GM12878 (cell line): ENCODE measurements around the gene MINAR1. TPM values are rescaled to one million over a fixed set of nuclear protein-coding genes. Genes with fewer than 3 reads are reported as not detected.

ENCODE experiments used
- ATAC-seq: fragments of 200-7000 bp; cut with Tn5 transposase; 3 replicates; pipeline ENCODE4 v1.9.1; 2020; ENCODE audit warnings: mild to moderate bottlenecking, moderate library complexity
- BruUV-seq: library from RNA; stranded (reverse); fragments of 400-500 nt; replicated peaks from 2 replicates; lab custom pipeline; 2021; lab: Mats Ljungman, UMichigan
- CTCF ChIA-PET: fragments of 300-600 bp; sonication (Branson Sonifier 250); formaldehyde crosslinking; extraction: SDS; loops from one replicate; lab custom pipeline; 2021; ENCODE audit warnings: inconsistent platforms; lab: Yijun Ruan, JAX
- POLR2A ChIA-PET: fragments of 350-600 bp; formaldehyde crosslinking; extraction: SDS; loops from one replicate; lab custom pipeline; 2021; ENCODE audit warnings: inconsistent platforms; lab: Charles Lee
- RAD21 ChIA-PET: fragments of 300-600 bp; sonication (Branson Sonifier 250); formaldehyde crosslinking; loops from one replicate; lab custom pipeline; 2023; ENCODE audit warnings: antibody characterized with exemption; ENCODE audit not compliant: unreplicated experiment; lab: Charles Lee
- SMC1A ChIA-PET: fragments of 300-600 bp; sonication (Branson Sonifier 250); formaldehyde crosslinking; loops from one replicate; lab custom pipeline; 2023; ENCODE audit not compliant: unreplicated experiment, uncharacterized antibody; lab: Charles Lee
- DNase-seq: peaks from one replicate; pipeline ENCODE4 v3.0.0-alpha.2; 2011; ENCODE audit warnings: low read depth, low spot score
- FAIRE-seq: peaks from 3 replicates; lab custom pipeline; 2011; peaks lifted over from hg19 to GRCh38; lab: Jason Lieb, UNC
- H2AFZ ChIP-seq: 2 replicates; pipeline ENCODE4 v1.6.0; 2011; ENCODE audit warnings: low read depth, low read length, control low read depth; ENCODE audit not compliant: control insufficient read depth
- H3K27ac ChIP-seq: 2 replicates; pipeline ENCODE4 v1.5.1; 2011; ENCODE audit warnings: control low read depth; ENCODE audit not compliant: control insufficient read depth, insufficient read depth
- H3K27me3 ChIP-seq, 2 experiments: replicated peaks in 1 of 2; 2 replicates each; pipeline versions ENCODE4 v1.6.0 to v1.6.1; 2011; ENCODE audit warnings: low read length in 1 of 2; ENCODE audit not compliant: control insufficient read depth in 2 of 2, insufficient read depth in 2 of 2
- H3K36me3 ChIP-seq, 2 experiments: 2 replicates each; pipeline ENCODE4 v1.5.1; 2011; ENCODE audit warnings: low read length in 1 of 2; ENCODE audit not compliant: control insufficient read depth in 2 of 2, insufficient read depth in 2 of 2
- H3K4me1 ChIP-seq: 2 replicates; pipeline ENCODE4 v1.6.1; 2011; ENCODE audit warnings: mild to moderate bottlenecking, low read length, moderate library complexity, mixed read lengths; ENCODE audit not compliant: control insufficient read depth, insufficient read depth
- H3K4me2 ChIP-seq: 2 replicates; pipeline ENCODE4 v1.6.0; 2011; ENCODE audit warnings: control low read depth; ENCODE audit not compliant: control insufficient read depth, insufficient read depth
- H3K4me3 ChIP-seq: fragments of 200-600 bp; sonication (generic); 2 replicates; pipeline ENCODE4 v1.5.1; 2016
- H3K79me2 ChIP-seq: 2 replicates; pipeline ENCODE4 v1.6.0; 2011; ENCODE audit warnings: low read length; ENCODE audit not compliant: control insufficient read depth, insufficient read depth
- H3K9ac ChIP-seq: 2 replicates; pipeline ENCODE4 v1.8.0; 2011; ENCODE audit warnings: low read length, control low read depth, mixed read lengths; ENCODE audit not compliant: control insufficient read depth, insufficient read depth
- H3K9me3 ChIP-seq: replicated peaks from 3 replicates; pipeline ENCODE4 v1.5.1; 2011; ENCODE audit warnings: mild to moderate bottlenecking, low read length; ENCODE audit not compliant: control insufficient read depth, insufficient read depth
- H4K20me1 ChIP-seq: 2 replicates; pipeline ENCODE4 v1.6.0; 2011; ENCODE audit not compliant: control insufficient read depth, insufficient read depth
- CHD4 ChIP-seq: fragments of 200-600 bp; sonication (generic); IDR thresholded peaks from 2 replicates; pipeline ENCODE4 v1.6.1; 2016; ENCODE audit warnings: mild to moderate bottlenecking
- EGR1 ChIP-seq, 2 experiments: IDR thresholded peaks; 1 replicate in 1 of 2; 2 replicates in 1 of 2; pipeline ENCODE4 v1.6.1; 2011 to 2012; ENCODE audit warnings: low read depth in 2 of 2, low read length in 2 of 2, borderline replicate concordance in 1 of 2, mild to moderate bottlenecking in 1 of 2, moderate library complexity in 1 of 2
- EP300 ChIP-seq, 2 experiments: fragments of 150-350 bp in 1 of 2; IDR thresholded peaks; 2 replicates each; pipeline ENCODE4 v1.6.1; 2011 to 2012; ENCODE audit warnings: low read depth in 2 of 2, low read length in 2 of 2, borderline replicate concordance in 1 of 2, improper control_type of control experiment in 1 of 2, inconsistent platforms in 1 of 2; ENCODE audit not compliant: control insufficient read depth in 1 of 2
- FOS ChIP-seq: IDR thresholded peaks from 3 replicates; pipeline ENCODE4 v1.6.1; 2011; ENCODE audit warnings: borderline replicate concordance; ENCODE audit not compliant: insufficient read length; ENCODE audit errors: extremely low read depth
- KAT2A ChIP-seq: conservative IDR thresholded peaks from 2 replicates; pipeline ENCODE4 v1.6.1; 2011; ENCODE audit warnings: low read depth, low read length; ENCODE audit not compliant: control insufficient read depth
- MYB ChIP-seq: fragments of 150-350 bp; IDR thresholded peaks from 2 replicates; pipeline ENCODE4 v1.6.1; 2014; ENCODE audit warnings: mild to moderate bottlenecking, low read depth, low read length, borderline replicate concordance
- RCOR1 ChIP-seq: conservative IDR thresholded peaks from 2 replicates; pipeline ENCODE4 v1.6.1; 2012; ENCODE audit warnings: low read depth, low read length, improper control_type of control experiment
- RUNX3 ChIP-seq: IDR thresholded peaks from 2 replicates; pipeline ENCODE4 v1.6.1; 2012; ENCODE audit warnings: low read length, inconsistent platforms
- SMAD1 ChIP-seq: fragments of 450-650 bp; IDR thresholded peaks from 2 replicates; pipeline ENCODE4 v1.6.1; 2018; ENCODE audit warnings: mild to moderate bottlenecking, low read depth; ENCODE audit not compliant: partially characterized antibody
- SMC3 ChIP-seq: IDR thresholded peaks from 2 replicates; pipeline ENCODE4 v1.6.1; 2011; ENCODE audit warnings: low read length, improper control_type of control experiment, borderline replicate concordance
- SREBF1 ChIP-seq: IDR thresholded peaks from 2 replicates; pipeline ENCODE4 v1.6.1; 2012; ENCODE audit warnings: mild to moderate bottlenecking, low read length
- SREBF2 ChIP-seq: IDR thresholded peaks from 2 replicates; pipeline ENCODE4 v1.6.1; 2012; ENCODE audit warnings: mild to moderate bottlenecking, low read length
- WGBS: methylation state at CpG from one replicate; pipeline ENCODE4 v1.1.6; 2016; ENCODE audit warnings: low lambda C conversion rate; ENCODE audit not compliant: insufficient replicate concordance, insufficient coverage; ENCODE audit errors: missing lambda C conversion rate; 5-methylcytosine and 5-hydroxymethylcytosine counted together
- in situ Hi-C: fragments of 300-500 bp; cut with MboI; formaldehyde crosslinking; loops from 9 replicates; pipeline ENCODE4 v1.14.3; 2018; ENCODE audit warnings: mixed read lengths
- intact Hi-C: fragments of 100-400 bp; cut with micrococcal nuclease; formaldehyde crosslinking; loops from one replicate; pipeline ENCODE4 v1.14.2; 2022; ENCODE audit not compliant: unreplicated experiment
- polyA plus RNA-seq, 11 experiments: library from polyadenylated mRNA; depleted of rRNA in 4 of 11; unstranded in 6 of 11; stranded (reverse) in 5 of 11; fragments of >200 nt; fragmentation: Nextera tagmentation in 4 of 11; fragmentation: Illumina TruSeq in 1 of 11; extraction: Ambion mirVana in 4 of 11; extraction: Trizol in 1 of 11; gene quantifications; 1 replicate in 1 of 11; 2 replicates in 10 of 11; pipeline versions ENCODE4 v1.2.1 to v1.2.3, GENCODE V29; 2011 to 2016; ENCODE audit warnings: inconsistent platforms in 2 of 11, missing spikeins in 2 of 11, low read depth in 1 of 11
- total RNA-seq, 4 experiments: library from RNA; depleted of rRNA in 3 of 4; stranded (reverse); fragments of >200 nt in 3 of 4; fragmentation: Illumina TruSeq in 1 of 4; extraction: Trizol in 1 of 4; gene quantifications; 2 replicates each; pipeline versions ENCODE4 v1.2.1 to v1.2.3, GENCODE V29; 2013 to 2021
- TF ChIP-seq, protein P1 (sequence below): fragments of 450-650 bp; conservative IDR thresholded peaks from 2 replicates; pipeline ENCODE4 v1.6.1; 2017; ENCODE audit warnings: mild to moderate bottlenecking, moderate library complexity
- TF ChIP-seq, protein P2 (sequence below): fragments of 450-650 bp; IDR thresholded peaks from 2 replicates; pipeline ENCODE4 v1.6.1; 2018; ENCODE audit warnings: borderline replicate concordance, mild to moderate bottlenecking; ENCODE audit not compliant: partially characterized antibody
- TF ChIP-seq, protein P3 (sequence below), 3 experiments: IDR thresholded peaks in 2 of 3; conservative IDR thresholded peaks in 1 of 3; 2 replicates each; pipeline ENCODE4 v1.5.1; 2011; ENCODE audit warnings: low read depth in 3 of 3, low read length in 3 of 3, mild to moderate bottlenecking in 3 of 3, control low read depth in 2 of 3, moderate library complexity in 2 of 3, inconsistent platforms in 1 of 3, mixed read lengths in 1 of 3; ENCODE audit not compliant: control insufficient read depth in 2 of 3, insufficient read depth in 1 of 3; ENCODE audit errors: extremely low read depth in 1 of 3

Gene MINAR1
- total and polyA plus RNA-seq, 10 of the 15 experiments (the other 5 are each of a cell fraction or from before 2014, with no cell fraction given): 0.05 to 0.40 (median 0.24) TPM

DNA sequence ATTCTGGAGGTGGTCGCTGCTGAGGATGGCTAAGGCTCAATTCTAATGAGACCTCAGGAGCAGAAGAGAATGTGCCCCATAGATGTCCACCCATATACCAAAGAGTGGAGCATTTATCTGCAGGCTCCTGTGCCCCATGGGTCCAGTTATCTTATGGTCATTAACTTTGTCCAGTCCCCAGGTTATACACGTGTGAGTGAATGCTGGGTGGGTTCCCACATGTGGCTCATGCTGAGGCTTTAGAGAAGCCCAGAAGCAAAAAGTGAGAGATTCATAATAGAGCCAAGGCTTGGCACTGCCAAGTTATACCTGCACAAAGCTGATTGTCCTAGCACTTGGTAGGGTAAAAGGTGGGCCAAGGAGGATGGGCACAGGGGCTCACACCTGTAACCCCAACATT, 30.0 kb upstream of the MINAR1 start:
- in situ Hi-C loops (no loop called here), intact Hi-C loops (no loop called here)
- ATAC-seq: no peak
- Histone ChIP-seq H3K27me3 (no peaks in the 10 kb centered on the region), H3K36me3 (no peaks in the 10 kb centered on the region), H3K4me1 (no peaks in the 10 kb centered on the region), H4K20me1 (no peaks in the 10 kb centered on the region), H3K4me3 (no peak overlapping the region), H3K4me2 (no peak overlapping the region), H2AFZ (no peak overlapping the region), H3K79me2 (no peaks in the 10 kb centered on the region), H3K27ac (no peak overlapping the region), H3K9me3 (no peaks in the 10 kb centered on the region), H3K9ac (no peak overlapping the region)
- DNase-seq: no peak
- RAD21 ChIA-PET: no interaction called here
- CTCF ChIA-PET: no interaction called here
- SMC1A ChIA-PET: no interaction called here
- WGBS: 33% methylated on average over 2 of the region's 2 CpGs
- no peak for TF ChIP-seq SREBF2
- TF ChIP-seq SMC3: no peak
- no peak for TF ChIP-seq FOS
- TF ChIP-seq, protein P1, sequence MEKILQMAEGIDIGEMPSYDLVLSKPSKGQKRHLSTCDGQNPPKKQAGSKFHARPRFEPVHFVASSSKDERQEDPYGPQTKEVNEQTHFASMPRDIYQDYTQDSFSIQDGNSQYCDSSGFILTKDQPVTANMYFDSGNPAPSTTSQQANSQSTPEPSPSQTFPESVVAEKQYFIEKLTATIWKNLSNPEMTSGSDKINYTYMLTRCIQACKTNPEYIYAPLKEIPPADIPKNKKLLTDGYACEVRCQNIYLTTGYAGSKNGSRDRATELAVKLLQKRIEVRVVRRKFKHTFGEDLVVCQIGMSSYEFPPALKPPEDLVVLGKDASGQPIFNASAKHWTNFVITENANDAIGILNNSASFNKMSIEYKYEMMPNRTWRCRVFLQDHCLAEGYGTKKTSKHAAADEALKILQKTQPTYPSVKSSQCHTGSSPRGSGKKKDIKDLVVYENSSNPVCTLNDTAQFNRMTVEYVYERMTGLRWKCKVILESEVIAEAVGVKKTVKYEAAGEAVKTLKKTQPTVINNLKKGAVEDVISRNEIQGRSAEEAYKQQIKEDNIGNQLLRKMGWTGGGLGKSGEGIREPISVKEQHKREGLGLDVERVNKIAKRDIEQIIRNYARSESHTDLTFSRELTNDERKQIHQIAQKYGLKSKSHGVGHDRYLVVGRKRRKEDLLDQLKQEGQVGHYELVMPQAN: no peak
- TF ChIP-seq RCOR1: no peak
- no peak for TF ChIP-seq EGR1 (IDR thresholded peaks at IDR 0.05; ENCODE audit: borderline replicate concordance in 1 of 2, low read depth in 2 of 2, low read length in 2 of 2)
- TF ChIP-seq KAT2A: no peak
- no peak for TF ChIP-seq RUNX3
- no peak for TF ChIP-seq SMAD1
- TF ChIP-seq EP300 (IDR thresholded peaks at IDR 0.05; ENCODE audit: borderline replicate concordance in 1 of 2, control insufficient read depth in 1 of 2, low read depth in 2 of 2, low read length in 2 of 2): no peak
- no peak for TF ChIP-seq SREBF1
- TF ChIP-seq, protein P2, sequence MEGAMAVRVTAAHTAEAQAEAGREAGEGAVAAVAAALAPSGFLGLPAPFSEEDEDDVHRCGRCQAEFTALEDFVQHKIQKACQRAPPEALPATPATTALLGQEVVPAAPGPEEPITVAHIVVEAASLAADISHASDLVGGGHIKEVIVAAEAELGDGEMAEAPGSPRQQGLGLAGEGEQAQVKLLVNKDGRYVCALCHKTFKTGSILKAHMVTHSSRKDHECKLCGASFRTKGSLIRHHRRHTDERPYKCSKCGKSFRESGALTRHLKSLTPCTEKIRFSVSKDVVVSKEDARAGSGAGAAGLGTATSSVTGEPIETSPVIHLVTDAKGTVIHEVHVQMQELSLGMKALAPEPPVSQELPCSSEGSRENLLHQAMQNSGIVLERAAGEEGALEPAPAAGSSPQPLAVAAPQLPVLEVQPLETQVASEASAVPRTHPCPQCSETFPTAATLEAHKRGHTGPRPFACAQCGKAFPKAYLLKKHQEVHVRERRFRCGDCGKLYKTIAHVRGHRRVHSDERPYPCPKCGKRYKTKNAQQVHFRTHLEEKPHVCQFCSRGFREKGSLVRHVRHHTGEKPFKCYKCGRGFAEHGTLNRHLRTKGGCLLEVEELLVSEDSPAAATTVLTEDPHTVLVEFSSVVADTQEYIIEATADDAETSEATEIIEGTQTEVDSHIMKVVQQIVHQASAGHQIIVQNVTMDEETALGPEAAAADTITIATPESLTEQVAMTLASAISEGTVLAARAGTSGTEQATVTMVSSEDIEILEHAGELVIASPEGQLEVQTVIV: no peak
- TF ChIP-seq MYB: no peak
- TF ChIP-seq, protein P3, sequence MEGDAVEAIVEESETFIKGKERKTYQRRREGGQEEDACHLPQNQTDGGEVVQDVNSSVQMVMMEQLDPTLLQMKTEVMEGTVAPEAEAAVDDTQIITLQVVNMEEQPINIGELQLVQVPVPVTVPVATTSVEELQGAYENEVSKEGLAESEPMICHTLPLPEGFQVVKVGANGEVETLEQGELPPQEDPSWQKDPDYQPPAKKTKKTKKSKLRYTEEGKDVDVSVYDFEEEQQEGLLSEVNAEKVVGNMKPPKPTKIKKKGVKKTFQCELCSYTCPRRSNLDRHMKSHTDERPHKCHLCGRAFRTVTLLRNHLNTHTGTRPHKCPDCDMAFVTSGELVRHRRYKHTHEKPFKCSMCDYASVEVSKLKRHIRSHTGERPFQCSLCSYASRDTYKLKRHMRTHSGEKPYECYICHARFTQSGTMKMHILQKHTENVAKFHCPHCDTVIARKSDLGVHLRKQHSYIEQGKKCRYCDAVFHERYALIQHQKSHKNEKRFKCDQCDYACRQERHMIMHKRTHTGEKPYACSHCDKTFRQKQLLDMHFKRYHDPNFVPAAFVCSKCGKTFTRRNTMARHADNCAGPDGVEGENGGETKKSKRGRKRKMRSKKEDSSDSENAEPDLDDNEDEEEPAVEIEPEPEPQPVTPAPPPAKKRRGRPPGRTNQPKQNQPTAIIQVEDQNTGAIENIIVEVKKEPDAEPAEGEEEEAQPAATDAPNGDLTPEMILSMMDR (IDR thresholded peaks at IDR 0.05 in 2 of 3, conservative IDR thresholded peaks at IDR 0.05 in 1 of 3; ENCODE audit: control insufficient read depth in 2 of 3, extremely low read depth in 1 of 3, insufficient read depth in 1 of 3, low read depth in 3 of 3, low read length in 3 of 3): no peak
- no peak for TF ChIP-seq CHD4
- POLR2A ChIA-PET: no interaction called here
- BruUV-seq: no TSS peak
- FAIRE-seq: no peak
